K562 (cell line): ENCODE data around the gene MARK3. TPM values are rescaled to one million over a fixed set of nuclear protein-coding genes. Genes with fewer than 3 reads are reported as not detected.
A peak's percentile ranks its signal among the peaks of the same experiment; 100 is the strongest.

ENCODE experiments used
- ATAC-seq: fragments of 200-7000 bp; cut with Tn5 transposase; 3 replicates; pipeline ENCODE4 v1.9.1; 2020; ENCODE audit warnings: moderate library complexity
- BruUV-seq: library from RNA; stranded (reverse); fragments of 400-500 nt; replicated peaks from 2 replicates; lab custom pipeline; 2021; lab: Mats Ljungman, UMichigan
- CTCF ChIA-PET: fragments of 300-600 bp; formaldehyde crosslinking; extraction: SDS; loops from one replicate; lab custom pipeline; 2021; ENCODE audit warnings: low intra/inter-chr PET ratio; lab: Yijun Ruan, JAX
- POLR2A ChIA-PET: fragments of 300-600, 350-650 bp; sonication (Branson Sonifier 250); formaldehyde crosslinking; extraction: SDS; loops from one replicate; lab custom pipeline; 2021; ENCODE audit warnings: antibody characterized with exemption, inconsistent platforms; lab: Yijun Ruan, JAX
- DNase-seq, 4 experiments: peaks; one replicate each; pipeline versions ENCODE4 v3.0.0 to v3.0.0-alpha.2; 2011 to 2018; ENCODE audit warnings: low spot score in 3 of 4, mixed read lengths in 3 of 4; ENCODE audit errors: extremely low read depth in 1 of 4
- FAIRE-seq: peaks from 2 replicates; lab custom pipeline; 2011; peaks lifted over from hg19 to GRCh38; lab: Jason Lieb, UNC
- H2AFZ ChIP-seq: 2 replicates; pipeline ENCODE4 v1.6.0; 2011; ENCODE audit warnings: low read depth, low read length, control low read depth, inconsistent platforms
- H3K27ac ChIP-seq: fragments of 200-600 bp; 3 replicates; pipeline ENCODE4 v1.8.0; 2011; ENCODE audit warnings: low read depth, mild to moderate bottlenecking, control low read depth, inconsistent platforms, low read length, moderate library complexity, mixed read lengths; ENCODE audit errors: extremely low read depth
- H3K27me3 ChIP-seq, 2 experiments: fragments of 300-600 bp in 1 of 2; 2 replicates in 1 of 2; 3 replicates in 1 of 2; pipeline versions ENCODE4 v1.6.0 to v1.8.0; 2011; ENCODE audit warnings: inconsistent platforms in 2 of 2, low read length in 2 of 2, mild to moderate bottlenecking in 1 of 2, mixed read lengths in 1 of 2, moderate library complexity in 1 of 2; ENCODE audit not compliant: control insufficient read depth in 2 of 2, insufficient read depth in 2 of 2
- H3K36me3 ChIP-seq: fragments of 300-600 bp; 3 replicates; pipeline ENCODE4 v1.8.0; 2011; ENCODE audit warnings: mild to moderate bottlenecking, low read length, inconsistent platforms; ENCODE audit not compliant: control insufficient read depth, insufficient read depth
- H3K4me1 ChIP-seq, 2 experiments: fragments of 200-600 bp in 1 of 2; replicated peaks in 1 of 2; 2 replicates in 1 of 2; 3 replicates in 1 of 2; pipeline versions ENCODE4 v1.5.1 to v1.8.0; 2011; ENCODE audit warnings: inconsistent platforms in 2 of 2, low read length in 2 of 2, mild to moderate bottlenecking in 1 of 2, mixed read lengths in 1 of 2, moderate library complexity in 1 of 2; ENCODE audit not compliant: control insufficient read depth in 2 of 2, insufficient read depth in 2 of 2
- H3K4me2 ChIP-seq: 2 replicates; pipeline ENCODE4 v1.6.1; 2011; ENCODE audit warnings: low read length, control low read depth, inconsistent platforms, mixed read lengths; ENCODE audit not compliant: insufficient read depth
- H3K4me3 ChIP-seq: fragments of 200-600 bp; sonication (generic), shearing (Covaris generic); 2 replicates; pipeline ENCODE4 v1.5.1; 2016; ENCODE audit warnings: control low read depth, inconsistent platforms
- H3K79me2 ChIP-seq: fragments of 200-600 bp; 3 replicates; pipeline ENCODE4 v1.8.0; 2011; ENCODE audit warnings: low read length, inconsistent platforms; ENCODE audit not compliant: control insufficient read depth, insufficient read depth
- H3K9ac ChIP-seq, 2 experiments: 2 replicates each; pipeline versions ENCODE4 v1.6.0 to v1.6.1; 2011; ENCODE audit warnings: low read depth in 2 of 2, low read length in 2 of 2, control low read depth in 1 of 2, inconsistent platforms in 1 of 2, mild to moderate bottlenecking in 1 of 2, mixed read lengths in 1 of 2; ENCODE audit not compliant: insufficient read depth in 1 of 2
- H3K9me1 ChIP-seq: one replicate; pipeline ENCODE4 v1.6.0; 2011; ENCODE audit warnings: inconsistent platforms, mild to moderate bottlenecking, low read length, moderate library complexity; ENCODE audit not compliant: control insufficient read depth, insufficient read depth
- H3K9me3 ChIP-seq: replicated peaks from 2 replicates; pipeline ENCODE4 v1.5.1; 2011; ENCODE audit warnings: low read depth, low read length, inconsistent platforms; ENCODE audit not compliant: control insufficient read depth, insufficient read depth
- H4K20me1 ChIP-seq: replicated peaks from 2 replicates; pipeline ENCODE4 v1.6.1; 2011; ENCODE audit warnings: low read length, inconsistent platforms, mixed read lengths; ENCODE audit not compliant: control insufficient read depth, insufficient read depth
- C11orf30 ChIP-seq: fragments of 450-650 bp; IDR thresholded peaks from 2 replicates; pipeline ENCODE4 v1.6.1; 2016; ENCODE audit warnings: low read depth, mild to moderate bottlenecking
- CXXC5 ChIP-seq: fragments of 250-450 bp; sonication (Bioruptor Pico); IDR thresholded peaks from 2 replicates; pipeline ENCODE4 v1.8.0; 2022; ENCODE audit warnings: inconsistent platforms, mild to moderate bottlenecking, moderate library complexity
- FOXJ2 ChIP-seq: fragments of 200-800 bp; sonication (Bioruptor generic); IDR thresholded peaks from 2 replicates; pipeline ENCODE4 v1.6.1; 2016; ENCODE audit warnings: missing genetic modification characterization, missing compliant biosample characterization
- HNRNPH1 ChIP-seq: fragments of 200-400 bp; formaldehyde crosslinking; optimal IDR thresholded peaks from 2 replicates; pipeline ENCODE3; 2017; ENCODE audit warnings: low read depth, mild to moderate bottlenecking, low read length, moderate library complexity
- MCM2 ChIP-seq: fragments of 450-650 bp; IDR thresholded peaks from 2 replicates; pipeline ENCODE4 v1.6.1; 2017; ENCODE audit warnings: low read depth, mild to moderate bottlenecking
- ZBTB17 ChIP-seq: fragments of 450-650 bp; formaldehyde crosslinking; IDR thresholded peaks from 2 replicates; pipeline ENCODE4 v1.4.0; 2020; ENCODE audit warnings: mild to moderate bottlenecking
- ZNF592 ChIP-seq: fragments of 450-650 bp; IDR thresholded peaks from 2 replicates; pipeline ENCODE4 v1.6.1; 2017; ENCODE audit warnings: antibody characterized with exemption, mild to moderate bottlenecking
- WGBS: fragments of 100-300 bp; shearing (Covaris generic); methylation state at CpG from one replicate; pipeline ENCODE4 v1.1.6; 2016; ENCODE audit warnings: low coverage, mixed read lengths; ENCODE audit not compliant: insufficient coverage; ENCODE audit errors: missing lambda C conversion rate; 5-methylcytosine and 5-hydroxymethylcytosine counted together
- in situ Hi-C: fragments of 300-500 bp; cut with MboI; formaldehyde crosslinking; loops from 4 replicates; pipeline ENCODE4 v1.15.0; 2018; ENCODE audit warnings: inconsistent platforms, mixed read lengths
- intact Hi-C: fragments of 100-400 bp; cut with micrococcal nuclease; formaldehyde crosslinking; loops from 2 replicates; pipeline ENCODE4 v1.14.2; 2022
- polyA plus RNA-seq, 8 experiments: library from polyadenylated mRNA; depleted of rRNA in 4 of 8; stranded (reverse) in 5 of 8; unstranded in 3 of 8; fragments of >200 nt; fragmentation: Nextera tagmentation in 2 of 8; fragmentation: Illumina TruSeq in 1 of 8; extraction: Ambion mirVana in 2 of 8; extraction: Trizol in 1 of 8; gene quantifications; 2 replicates each; pipeline versions ENCODE4 v1.2.1 to v1.2.3, GENCODE V29; 2011 to 2014; ENCODE audit warnings: inconsistent platforms in 1 of 8, missing spikeins in 1 of 8
- total RNA-seq, 7 experiments: library from RNA; depleted of rRNA in 6 of 7; stranded (reverse); fragments of >200 nt in 6 of 7; fragmentation: Illumina TruSeq in 2 of 7; extraction: Trizol in 2 of 7; gene quantifications; 2 replicates each; pipeline versions ENCODE4 v1.2.1 to v1.2.3, GENCODE V29; 2011 to 2021; ENCODE audit warnings: low replicate concordance in 1 of 7

The MARK3 gene
- total and polyA plus RNA-seq, 9 of the 15 experiments (the other 6 are each of a cell fraction or from before 2014, with no cell fraction given), result 10.1 to 68.7 (median 56.3) TPM

- TF ChIP-seq C11orf30, result no peak
- TF ChIP-seq MCM2, result no peak
- TF ChIP-seq HNRNPH1, result no peak
- TF ChIP-seq ZBTB17, result no peak
- no peak for TF ChIP-seq FOXJ2 (tag)
These were observed 142.4 kb downstream of the MARK3 start (continued) for GRCh38 chr14:103527408-103528145.

GRCh38 chr14:103528146-103528586, 143.0 kb downstream of the MARK3 start:
- WGBS, result 27% methylated on average over 6 of the region's 10 CpGs
- H2AFZ ChIP-seq, result peak overlapping the region; percentile 67; the same call in 1 of the 2 replicates

More at GRCh38 chr14:103528146-103528586, 143.0 kb downstream of the MARK3 start:
- TF ChIP-seq CXXC5, result no peak
- 0 out of 2 replicates have a peak, but pooled peaks have one; percentile 3 for TF ChIP-seq ZNF592
- CTCF ChIA-PET, result no interaction called here
- in situ Hi-C loops, result no loop called here
- peak overlapping the region; percentile 85 for H3K4me2 ChIP-seq
- H3K9ac ChIP-seq, result peak overlapping the region; percentile 73 to 93
- no peaks in the 10 kb centered on the region; the same call in 1 of the 2 replicates for H4K20me1 ChIP-seq
- no peaks in the 10 kb centered on the region for H3K27me3 ChIP-seq
- ATAC-seq, result peak; percentile 31
- H3K79me2 ChIP-seq, result peaks cover 32% of the 10 kb centered on the region
- peaks cover 6% of the 10 kb centered on the region for H3K9me1 ChIP-seq
- peaks cover 25% of the 10 kb centered on the region; the same call in 2 of the 3 replicates for H3K36me3 ChIP-seq
- POLR2A ChIA-PET, result interaction anchor here (0.7 to 1.6 kb wide), 9 partner anchors 9 to 925 kb away, joined by 3 to 9 read pairs (median 3); no protein-coding TSS in a partner anchor
- H3K9me3 ChIP-seq, result no peaks in the 10 kb centered on the region
- H3K27ac ChIP-seq, result peak overlapping the region; percentile 86
- no peak for FAIRE-seq
- peaks cover 21 to 84% of the 10 kb centered on the region in 2 experiments; a peak in 4 of 5 replicates for H3K4me1 ChIP-seq
- peak overlapping the region; percentile 92 for H3K4me3 ChIP-seq
- no TSS peak for BruUV-seq
- intact Hi-C loops, result loop anchor here (10.0 kb wide), 1 partner anchor 133 kb away; no protein-coding TSS in a partner anchor
- DNase-seq, result no peak
